Measurements from ENCODE around the gene PAX9.

DNA sequence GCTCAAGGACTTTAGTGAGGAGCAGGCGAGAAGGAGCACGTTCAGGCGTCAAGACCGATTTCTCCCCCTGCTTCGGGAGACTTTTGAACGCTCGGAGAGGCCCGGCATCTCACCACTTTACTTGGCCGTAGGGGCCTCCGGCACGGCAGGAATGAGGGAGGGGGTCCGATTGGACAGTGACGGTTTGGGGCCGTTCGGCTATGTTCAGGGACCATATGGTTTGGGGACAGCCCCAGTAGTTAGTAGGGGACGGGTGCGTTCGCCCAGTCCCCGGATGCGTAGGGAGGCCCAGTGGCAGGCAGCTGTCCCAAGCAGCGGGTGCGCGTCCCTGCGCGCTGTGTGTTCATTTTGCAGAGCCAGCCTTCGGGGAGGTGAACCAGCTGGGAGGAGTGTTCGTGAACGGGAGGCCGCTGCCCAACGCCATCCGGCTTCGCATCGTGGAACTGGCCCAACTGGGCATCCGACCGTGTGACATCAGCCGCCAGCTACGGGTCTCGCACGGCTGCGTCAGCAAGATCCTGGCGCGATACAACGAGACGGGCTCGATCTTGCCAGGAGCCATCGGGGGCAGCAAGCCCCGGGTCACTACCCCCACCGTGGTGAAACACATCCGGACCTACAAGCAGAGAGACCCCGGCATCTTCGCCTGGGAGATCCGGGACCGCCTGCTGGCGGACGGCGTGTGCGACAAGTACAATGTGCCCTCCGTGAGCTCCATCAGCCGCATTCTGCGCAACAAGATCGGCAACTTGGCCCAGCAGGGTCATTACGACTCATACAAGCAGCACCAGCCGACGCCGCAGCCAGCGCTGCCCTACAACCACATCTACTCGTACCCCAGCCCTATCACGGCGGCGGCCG is 1.1 kb downstream of the PAX9 start:
- TF ChIP-seq POLR2AphosphoS5 (IDR thresholded peaks at IDR 0.05; ENCODE audit: low read depth, low read length): no peak
- TF ChIP-seq, protein P1, sequence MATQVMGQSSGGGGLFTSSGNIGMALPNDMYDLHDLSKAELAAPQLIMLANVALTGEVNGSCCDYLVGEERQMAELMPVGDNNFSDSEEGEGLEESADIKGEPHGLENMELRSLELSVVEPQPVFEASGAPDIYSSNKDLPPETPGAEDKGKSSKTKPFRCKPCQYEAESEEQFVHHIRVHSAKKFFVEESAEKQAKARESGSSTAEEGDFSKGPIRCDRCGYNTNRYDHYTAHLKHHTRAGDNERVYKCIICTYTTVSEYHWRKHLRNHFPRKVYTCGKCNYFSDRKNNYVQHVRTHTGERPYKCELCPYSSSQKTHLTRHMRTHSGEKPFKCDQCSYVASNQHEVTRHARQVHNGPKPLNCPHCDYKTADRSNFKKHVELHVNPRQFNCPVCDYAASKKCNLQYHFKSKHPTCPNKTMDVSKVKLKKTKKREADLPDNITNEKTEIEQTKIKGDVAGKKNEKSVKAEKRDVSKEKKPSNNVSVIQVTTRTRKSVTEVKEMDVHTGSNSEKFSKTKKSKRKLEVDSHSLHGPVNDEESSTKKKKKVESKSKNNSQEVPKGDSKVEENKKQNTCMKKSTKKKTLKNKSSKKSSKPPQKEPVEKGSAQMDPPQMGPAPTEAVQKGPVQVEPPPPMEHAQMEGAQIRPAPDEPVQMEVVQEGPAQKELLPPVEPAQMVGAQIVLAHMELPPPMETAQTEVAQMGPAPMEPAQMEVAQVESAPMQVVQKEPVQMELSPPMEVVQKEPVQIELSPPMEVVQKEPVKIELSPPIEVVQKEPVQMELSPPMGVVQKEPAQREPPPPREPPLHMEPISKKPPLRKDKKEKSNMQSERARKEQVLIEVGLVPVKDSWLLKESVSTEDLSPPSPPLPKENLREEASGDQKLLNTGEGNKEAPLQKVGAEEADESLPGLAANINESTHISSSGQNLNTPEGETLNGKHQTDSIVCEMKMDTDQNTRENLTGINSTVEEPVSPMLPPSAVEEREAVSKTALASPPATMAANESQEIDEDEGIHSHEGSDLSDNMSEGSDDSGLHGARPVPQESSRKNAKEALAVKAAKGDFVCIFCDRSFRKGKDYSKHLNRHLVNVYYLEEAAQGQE (IDR thresholded peaks at IDR 0.05; ENCODE audit: insufficient read depth in 1 of 2, low read depth in 2 of 2, low read length in 2 of 2): no peak
- TF ChIP-seq TAF1 (IDR thresholded peaks at IDR 0.05; ENCODE audit: borderline replicate concordance, insufficient read depth, low read length): no peak
- no peak for TF ChIP-seq SIN3A (IDR thresholded peaks at IDR 0.05; ENCODE audit: borderline replicate concordance, insufficient read depth, low read length)
- no peak for TF ChIP-seq FOXP2 (optimal IDR thresholded peaks at IDR 0.05; ENCODE audit: borderline replicate concordance, extremely low read depth, extremely low read length, insufficient read depth)
